Measurements from ENCODE around the gene B3GALNT2. TPM values are rescaled to one million over a fixed set of nuclear protein-coding genes. Genes with fewer than 3 reads are reported as not detected.

B3GALNT2 gene
- total RNA-seq, 2 donors from 2014 or later = 6.3 to 8.2 TPM

- no peaks in the 10 kb centered on the region for H3K9me3 ChIP-seq (ENCODE audit: control insufficient read depth, low read length, poor library complexity, severe bottlenecking)
- Mint-ChIP-seq H3K27ac (no peak overlapping the region), H3K4me3 (no peak overlapping the region), H3K36me3 (ENCODE audit: low read depth) (peaks cover under 1% of the 10 kb centered on the region), H3K27me3 (no peaks in the 10 kb centered on the region), H3K4me1 (peaks cover 9% of the 10 kb centered on the region)
- ATAC-seq (no peak), DNase-seq (no peak)
Measured at GRCh38 chr1:235407419-235407818, 96.8 kb downstream of the B3GALNT2 start.

- no peak for ATAC-seq
- Mint-ChIP-seq H3K27me3 (no peaks in the 10 kb centered on the region), H3K4me3 (no peak overlapping the region), H3K4me1 (peaks cover 8% of the 10 kb centered on the region), H3K27ac (no peak overlapping the region), H3K36me3 (ENCODE audit: low read depth) (peaks cover 3% of the 10 kb centered on the region)
- no peaks in the 10 kb centered on the region for H3K9me3 ChIP-seq (ENCODE audit: control insufficient read depth, low read length, poor library complexity, severe bottlenecking)
- no peak for DNase-seq
Measured at GRCh38 chr1:235404190-235404589, 100.1 kb downstream of the B3GALNT2 start.

DNA sequence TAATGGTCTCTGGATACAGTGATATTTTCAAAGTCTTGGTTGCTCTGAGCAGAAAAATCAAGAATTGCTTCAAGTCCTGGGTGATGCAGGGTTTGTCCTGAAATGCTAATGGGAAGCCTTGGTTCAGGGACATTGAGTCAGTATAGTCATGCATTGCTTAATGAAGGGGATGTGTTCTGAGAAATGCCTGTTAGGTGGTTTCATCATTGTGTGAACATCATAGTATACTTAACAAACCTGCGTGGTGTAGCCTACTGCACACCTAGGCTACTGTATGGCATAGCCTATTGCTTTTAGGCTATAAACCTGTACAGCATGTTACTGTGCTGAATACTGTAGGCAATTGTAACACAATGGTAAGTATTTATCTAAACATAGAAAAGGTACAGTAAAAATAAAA, 100.7 kb downstream of the B3GALNT2 start:
- DNase-seq (no peak), ATAC-seq (no peak)
- Mint-ChIP-seq H3K4me3 (no peak overlapping the region), H3K27ac (no peak overlapping the region), H3K4me1 (peaks cover 9% of the 10 kb centered on the region), H3K36me3 (ENCODE audit: low read depth) (peaks cover 3% of the 10 kb centered on the region), H3K27me3 (no peaks in the 10 kb centered on the region)
- no peaks in the 10 kb centered on the region for H3K9me3 ChIP-seq (ENCODE audit: control insufficient read depth, low read length, poor library complexity, severe bottlenecking)

DNA sequence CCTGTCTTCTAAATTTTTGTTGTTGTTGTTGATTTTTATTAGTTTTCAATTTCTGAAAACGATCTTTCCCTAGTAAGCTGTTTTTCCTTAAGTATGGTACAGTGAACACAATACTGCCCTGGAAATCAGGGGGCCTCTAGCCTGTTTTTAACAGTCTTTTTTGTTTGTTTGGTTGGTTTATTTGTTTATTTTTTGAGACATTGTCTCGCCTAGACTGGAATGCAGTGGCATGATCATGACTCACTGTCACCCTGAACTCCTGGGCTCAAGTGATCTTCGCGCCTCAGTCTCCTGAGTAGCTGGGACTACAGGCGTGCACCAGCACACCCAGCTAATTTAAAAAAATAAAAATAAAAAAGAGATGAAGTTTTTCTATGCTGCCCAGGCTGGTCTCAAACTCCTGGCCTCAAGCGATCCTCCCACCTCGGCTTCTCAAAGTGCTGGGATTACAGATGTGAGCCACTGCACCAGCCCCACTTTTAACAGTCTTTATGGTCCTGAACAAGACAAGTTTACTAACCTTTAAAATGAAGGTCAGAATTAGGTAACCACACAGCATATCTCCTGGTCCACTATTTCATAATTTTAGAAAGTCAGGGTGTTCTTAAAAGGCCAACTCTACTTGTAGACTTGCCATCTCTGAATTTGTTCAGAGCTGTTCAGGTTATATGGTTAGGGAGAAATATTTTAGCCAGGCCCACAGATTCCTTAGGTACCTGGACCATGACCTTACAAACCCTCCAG, 101.6 kb downstream of the B3GALNT2 start:
- peaks cover 7% of the 10 kb centered on the region for H3K4me1 Mint-ChIP-seq
- DNase-seq = no peak

DNA sequence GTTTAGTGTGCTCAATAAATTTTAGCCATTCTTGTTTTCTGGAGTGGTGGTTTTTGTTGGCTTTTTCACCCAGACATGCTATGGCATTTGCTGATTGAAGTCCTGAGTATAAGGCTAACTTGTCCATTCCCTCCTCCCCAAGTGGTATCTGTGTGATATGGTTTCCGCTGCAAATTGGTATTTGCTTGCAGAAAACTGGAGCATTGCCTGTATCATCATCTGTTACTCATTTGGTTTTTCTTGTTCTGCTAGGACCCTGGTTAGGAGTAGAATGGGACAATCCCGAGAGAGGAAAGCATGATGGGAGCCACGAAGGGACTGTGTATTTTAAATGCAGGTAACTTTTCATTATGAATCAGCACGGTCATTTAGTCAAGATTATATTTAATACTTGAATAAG, 103.0 kb downstream of the B3GALNT2 start:
- no peaks in the 10 kb centered on the region for H3K9me3 ChIP-seq (ENCODE audit: control insufficient read depth, low read length, poor library complexity, severe bottlenecking)
- H3K4me1 Mint-ChIP-seq = peaks cover 9% of the 10 kb centered on the region
- no peak for ATAC-seq
- no peaks in the 10 kb centered on the region for H3K27me3 Mint-ChIP-seq
- H3K4me3 Mint-ChIP-seq = no peak overlapping the region
- no peak for DNase-seq
- no peak overlapping the region for H3K27ac Mint-ChIP-seq
- peaks cover 3% of the 10 kb centered on the region for H3K36me3 Mint-ChIP-seq (ENCODE audit: low read depth)

More for the DNA sequence above, 101.6 kb downstream of the B3GALNT2 start:
- no peak for ATAC-seq
- H3K4me3 Mint-ChIP-seq = no peak overlapping the region
- no peaks in the 10 kb centered on the region for H3K9me3 ChIP-seq (ENCODE audit: control insufficient read depth, low read length, poor library complexity, severe bottlenecking)
- peaks cover 3% of the 10 kb centered on the region for H3K36me3 Mint-ChIP-seq (ENCODE audit: low read depth)
- no peaks in the 10 kb centered on the region for H3K27me3 Mint-ChIP-seq
- no peak overlapping the region for H3K27ac Mint-ChIP-seq

Other genes starting within 250 kb of the B3GALNT2 start
- 100 to 1,000 TPM; 163 to 182 TPM for gene ARID4B, start 176.3 kb downstream of the B3GALNT2 start, total RNA-seq
- gene GGPS1, start 175.9 kb downstream of the B3GALNT2 start, total RNA-seq = 10 to 100 TPM; 28.0 to 28.2 TPM
- gene TBCE, start 137.0 kb downstream of the B3GALNT2 start, total RNA-seq = 10 to 100 TPM; 14.6 to 18.3 TPM
- gene GNG4, start 145.3 kb upstream of the B3GALNT2 start, total RNA-seq = not detected

Data from T-helper 17 cell (primary cell).